ENCODE data around the gene HSD17B11.
"Not testable (repeated sequence)": the region's sequence is repeated elsewhere in the genome, so short reads cannot be mapped to it uniquely, and the experiment has no call there.

The HSD17B11 gene

DNA sequence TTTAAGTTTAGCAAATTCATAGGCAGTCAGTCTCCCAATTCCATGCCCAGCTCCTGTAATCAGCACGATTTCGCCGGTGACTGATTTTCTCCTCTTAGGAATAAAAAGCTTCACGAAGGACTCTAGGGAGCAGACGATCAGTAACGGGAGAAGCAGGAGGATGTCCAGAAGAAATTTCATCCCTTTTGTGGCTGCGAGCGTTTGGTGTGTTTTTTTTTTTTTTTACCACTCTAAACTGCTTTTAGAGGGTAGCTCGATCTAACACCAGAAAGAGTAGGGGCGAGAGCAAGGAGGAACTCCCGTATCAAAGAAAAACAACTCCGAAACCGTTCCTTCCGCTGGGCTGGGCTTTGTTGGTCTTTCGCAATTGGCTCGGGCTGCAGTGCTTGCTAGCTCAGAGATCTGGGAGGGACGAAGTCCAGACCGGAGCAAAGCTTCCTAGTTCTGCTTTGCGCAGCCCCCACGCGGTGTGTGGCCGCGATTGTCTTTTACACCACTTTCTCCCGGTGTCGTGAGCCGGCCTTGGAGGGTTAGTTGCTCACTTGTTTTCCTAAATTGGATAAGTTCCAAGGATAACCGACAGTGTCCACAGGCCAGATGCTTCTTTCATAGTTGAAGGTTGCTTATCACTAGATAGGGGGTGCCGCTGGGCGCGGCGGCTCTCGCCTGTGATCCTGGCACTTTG lies at the start of gene HSD17B11:
TSS of gene HSD17B11 (minus strand) at position 298 of the 685 bp plus-strand sequence. CDS start at position 180, 118 bp downstream.
- H3K27ac ChIP-seq = peak within 1 kb of the TSS; percentile 88
- TF ChIP-seq, protein P1, sequence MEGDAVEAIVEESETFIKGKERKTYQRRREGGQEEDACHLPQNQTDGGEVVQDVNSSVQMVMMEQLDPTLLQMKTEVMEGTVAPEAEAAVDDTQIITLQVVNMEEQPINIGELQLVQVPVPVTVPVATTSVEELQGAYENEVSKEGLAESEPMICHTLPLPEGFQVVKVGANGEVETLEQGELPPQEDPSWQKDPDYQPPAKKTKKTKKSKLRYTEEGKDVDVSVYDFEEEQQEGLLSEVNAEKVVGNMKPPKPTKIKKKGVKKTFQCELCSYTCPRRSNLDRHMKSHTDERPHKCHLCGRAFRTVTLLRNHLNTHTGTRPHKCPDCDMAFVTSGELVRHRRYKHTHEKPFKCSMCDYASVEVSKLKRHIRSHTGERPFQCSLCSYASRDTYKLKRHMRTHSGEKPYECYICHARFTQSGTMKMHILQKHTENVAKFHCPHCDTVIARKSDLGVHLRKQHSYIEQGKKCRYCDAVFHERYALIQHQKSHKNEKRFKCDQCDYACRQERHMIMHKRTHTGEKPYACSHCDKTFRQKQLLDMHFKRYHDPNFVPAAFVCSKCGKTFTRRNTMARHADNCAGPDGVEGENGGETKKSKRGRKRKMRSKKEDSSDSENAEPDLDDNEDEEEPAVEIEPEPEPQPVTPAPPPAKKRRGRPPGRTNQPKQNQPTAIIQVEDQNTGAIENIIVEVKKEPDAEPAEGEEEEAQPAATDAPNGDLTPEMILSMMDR (conservative IDR thresholded peaks at IDR 0.05) = peak; percentile 44

DNA sequence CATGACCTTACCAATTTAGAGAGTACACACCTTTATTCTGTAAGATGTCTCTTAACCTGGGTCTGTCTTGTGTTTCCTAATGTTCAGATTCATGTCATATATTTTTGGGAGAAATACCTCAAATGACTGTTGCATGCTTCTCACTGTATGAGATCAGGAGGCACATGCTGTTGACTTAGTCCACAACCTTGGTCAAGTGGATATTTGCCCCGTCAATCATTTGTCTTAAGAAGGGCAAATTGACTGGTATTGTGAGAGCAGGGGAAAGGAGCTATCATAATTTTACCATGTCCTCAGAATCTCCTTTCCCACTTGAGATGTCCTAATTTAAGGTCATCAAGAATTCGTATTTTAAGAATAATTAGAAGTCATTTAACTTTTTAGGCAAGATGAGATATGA lies 42.4 kb upstream of the HSD17B11 start:
- TF ChIP-seq, protein P1 (conservative IDR thresholded peaks at IDR 0.05) = no peak
- no peak overlapping the region; the same call in 1 of the 2 replicates for H3K27ac ChIP-seq

DNA sequence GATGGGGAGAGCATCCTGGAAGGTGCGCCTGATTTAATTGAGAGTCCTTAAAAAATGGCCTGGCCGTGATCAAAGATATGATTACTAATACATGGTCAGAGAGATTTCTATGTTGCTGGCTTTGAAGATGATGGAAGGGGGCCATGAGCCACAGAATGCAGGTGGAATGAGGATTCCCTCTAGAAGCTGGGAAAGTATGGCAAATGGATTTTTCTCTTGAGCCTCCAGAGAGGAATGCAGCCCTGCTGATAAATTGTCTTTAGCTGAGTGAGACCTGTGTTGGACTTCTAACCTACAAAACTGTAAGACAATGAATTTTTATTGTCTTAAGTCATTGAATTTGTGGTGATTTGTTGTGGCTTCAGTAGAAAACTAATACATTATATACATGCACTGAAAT lies 39.0 kb upstream of the HSD17B11 start:
- TF ChIP-seq, protein P1 (conservative IDR thresholded peaks at IDR 0.05) = no peak
- no peak overlapping the region for H3K27ac ChIP-seq

DNA sequence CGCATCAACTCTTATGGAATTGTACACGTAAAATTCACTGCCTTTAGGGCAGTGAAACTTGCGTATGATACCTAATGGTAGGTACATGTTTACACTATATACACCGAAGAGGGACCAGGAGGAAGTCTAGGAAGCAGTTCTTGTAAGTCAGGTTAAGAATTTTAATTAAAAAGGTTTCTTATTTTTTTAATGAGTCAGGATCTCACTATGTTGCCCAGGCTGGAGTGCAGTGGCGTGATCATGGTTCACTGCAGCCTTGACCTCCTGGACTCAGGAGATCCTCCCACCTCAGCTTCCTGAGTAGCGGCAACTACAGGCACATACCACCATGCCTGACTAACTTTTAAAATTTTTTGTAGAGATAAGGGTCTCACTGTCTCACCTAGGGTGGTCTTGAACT lies 38.0 kb upstream of the HSD17B11 start:
- TF ChIP-seq, protein P1 (conservative IDR thresholded peaks at IDR 0.05) = no peak

DNA sequence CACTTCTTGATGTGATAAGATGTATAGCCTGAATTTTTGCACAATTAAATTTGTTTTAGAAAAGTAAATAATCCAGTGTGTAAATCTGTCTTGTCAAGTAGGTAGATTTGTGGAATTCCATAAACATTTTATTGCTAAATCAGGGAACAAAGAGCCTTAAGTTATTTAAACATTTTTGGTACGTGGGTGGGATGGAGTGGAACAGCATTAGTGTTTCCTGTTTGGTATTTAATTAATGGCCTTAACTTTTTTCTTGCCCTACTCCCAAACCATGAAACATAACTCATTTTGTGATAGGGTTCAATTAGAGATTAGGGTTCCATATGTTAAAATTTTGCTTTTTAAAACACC lies 36.5 kb upstream of the HSD17B11 start:
- TF ChIP-seq, protein P1 (conservative IDR thresholded peaks at IDR 0.05) = no peak
- peak overlapping the region; percentile 23 for H3K27ac ChIP-seq

More for the DNA sequence above, 38.0 kb upstream of the HSD17B11 start:
- H3K27ac ChIP-seq = no peak overlapping the region

- TF ChIP-seq, protein P1 (conservative IDR thresholded peaks at IDR 0.05) = no peak
- peak overlapping the region; percentile 23 for H3K27ac ChIP-seq
These were observed 36.0 kb upstream of the HSD17B11 start for GRCh38 chr4:87426865-87427517.

- TF ChIP-seq, protein P1 (conservative IDR thresholded peaks at IDR 0.05) = no peak
- H3K27ac ChIP-seq = no peak overlapping the region
These were observed 34.7 kb upstream of the HSD17B11 start for GRCh38 chr4:87425711-87426110.

- not testable (repeated sequence) for H3K27ac ChIP-seq
These were observed 33.1 kb upstream of the HSD17B11 start for GRCh38 chr4:87424099-87424543.

Data from VCaP (cell line).